Measurements from ENCODE around the gene HDAC9.

HDAC9 gene

DNA sequence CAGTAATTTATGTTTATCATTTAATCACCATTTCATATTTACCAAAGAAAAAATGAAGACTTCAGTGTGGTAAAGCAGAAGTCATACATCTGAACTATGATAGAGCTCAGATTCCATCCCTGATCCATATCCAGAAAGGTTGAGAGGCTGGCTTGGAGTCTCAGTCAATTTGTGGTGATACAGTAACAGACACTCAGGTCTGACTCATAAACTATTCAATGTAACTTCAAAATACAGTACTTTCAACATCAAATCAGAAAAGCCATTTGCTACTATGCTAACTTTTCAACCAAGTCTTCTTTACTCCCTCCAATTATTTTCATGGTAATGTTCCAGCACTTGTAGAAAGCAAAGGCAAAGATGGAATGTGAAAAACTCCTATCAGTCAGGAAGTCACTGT lies 190.4 kb downstream of the HDAC9 start:
- no peak for TF ChIP-seq CTCF (IDR thresholded peaks at IDR 0.05; ENCODE audit: extremely low read depth, missing control alignments)
- DNase-seq (ENCODE audit: low spot score): no peak

DNA sequence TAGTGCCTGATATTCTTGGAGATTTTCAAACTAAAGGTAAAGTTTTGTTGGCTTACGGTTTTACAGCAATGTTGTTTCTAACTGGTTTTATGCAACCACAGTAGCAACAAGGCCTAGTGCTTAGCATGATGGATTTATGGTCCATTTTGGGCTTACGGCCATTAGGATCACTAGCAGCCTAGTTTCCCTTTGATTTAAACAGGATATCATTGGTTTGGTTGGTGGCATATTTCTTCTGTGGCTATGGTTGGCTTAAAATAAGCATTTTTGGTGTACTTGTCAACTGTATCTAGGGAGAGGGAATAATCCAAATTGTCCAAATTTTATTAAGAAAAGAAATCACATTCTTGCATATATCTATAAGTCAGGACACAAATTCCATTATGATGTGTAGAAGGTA lies 194.0 kb downstream of the HDAC9 start:
- no peak for DNase-seq (ENCODE audit: low spot score)
- TF ChIP-seq CTCF (IDR thresholded peaks at IDR 0.05; ENCODE audit: extremely low read depth, missing control alignments): no peak

DNA sequence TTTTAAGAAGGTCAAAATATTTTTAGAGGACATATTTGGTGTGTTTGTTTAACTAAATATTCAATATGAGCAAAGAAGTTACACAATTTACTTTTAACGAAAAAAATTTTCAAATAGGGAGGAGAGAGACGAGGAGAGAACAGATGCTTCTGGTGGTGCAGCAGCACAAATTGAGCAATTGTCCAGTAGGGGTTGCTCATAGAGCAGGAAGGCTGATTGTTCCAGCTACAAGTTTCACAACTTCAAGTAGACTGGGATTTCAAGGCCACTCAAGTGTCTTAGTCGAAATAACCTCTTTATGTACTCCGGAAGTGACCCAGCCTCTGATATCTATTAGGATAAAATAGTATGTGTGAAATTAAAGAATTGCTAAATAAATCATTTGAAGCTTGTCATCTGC lies 197.9 kb downstream of the HDAC9 start:
- no peak for TF ChIP-seq CTCF (IDR thresholded peaks at IDR 0.05; ENCODE audit: extremely low read depth, missing control alignments)
- no peak for DNase-seq (ENCODE audit: low spot score)

- TF ChIP-seq CTCF (IDR thresholded peaks at IDR 0.05; ENCODE audit: extremely low read depth, missing control alignments): no peak
- DNase-seq (ENCODE audit: low spot score): no peak
Observed at GRCh38 chr7:18693816-18694215, 198.3 kb downstream of the HDAC9 start.

- DNase-seq (ENCODE audit: low spot score): no peak
- no peak for TF ChIP-seq CTCF (IDR thresholded peaks at IDR 0.05; ENCODE audit: extremely low read depth, missing control alignments)
Observed at GRCh38 chr7:18694484-18694883, 198.9 kb downstream of the HDAC9 start.

- DNase-seq (ENCODE audit: low spot score): no peak
- TF ChIP-seq CTCF (IDR thresholded peaks at IDR 0.05; ENCODE audit: extremely low read depth, missing control alignments): no peak
Observed at GRCh38 chr7:18694911-18695310, 199.4 kb downstream of the HDAC9 start.

- no peak for DNase-seq (ENCODE audit: low spot score)
- TF ChIP-seq CTCF (IDR thresholded peaks at IDR 0.05; ENCODE audit: extremely low read depth, missing control alignments): no peak
Observed at GRCh38 chr7:18698258-18698734, 202.7 kb downstream of the HDAC9 start.
